Pancreas (tissue), 10 donors: ENCODE results near the gene AKR1A1. TPM values are rescaled to one million over a fixed set of nuclear protein-coding genes. Genes with fewer than 3 reads are reported as not detected.

Source experiments
- ATAC-seq, 4 donors: fragments of 200-7000 bp; cut with Tn5 transposase; one replicate each; pipeline versions ENCODE4 v1.8.0 to v1.9.1; 2020; ENCODE audit warnings: mild to moderate bottlenecking in 4 of 4, moderate library complexity in 4 of 4
- DNase-seq, 6 donors: peaks; one replicate each; pipeline ENCODE4 v3.0.0-alpha.2; 2020
- FAIRE-seq: peaks from 2 replicates; lab custom pipeline; 2012; peaks lifted over from hg19 to GRCh38; lab: Jason Lieb, UNC
- H3K27ac ChIP-seq, 4 donors: fragments of 200-600 bp; sonication (generic); 1 replicate in 3 of 4; 2 replicates in 1 of 4; pipeline versions ENCODE4 v1.5.0 to v1.8.0; 2020
- H3K27me3 ChIP-seq, 4 donors: fragments of 200-600 bp; one replicate each; pipeline ENCODE4 v1.8.0; 2021
- H3K36me3 ChIP-seq, 3 donors: fragments of 200-600 bp; sonication (generic) in 1 of 3; one replicate each; pipeline versions ENCODE4 v1.5.0 to v1.8.0; 2020 to 2021
- H3K4me1 ChIP-seq, 3 donors: fragments of 200-600 bp; one replicate each; pipeline ENCODE4 v1.8.0; 2021
- H3K4me3 ChIP-seq, 4 donors: fragments of 200-600 bp; sonication (generic) in 2 of 4; one replicate each; pipeline versions ENCODE4 v1.5.0 to v1.8.0; 2020 to 2021
- H3K9me3 ChIP-seq, 4 donors: fragments of 200-600 bp; one replicate each; pipeline ENCODE4 v1.8.0; 2021
- WGBS, 2 donors: extraction: QIAGEN DNeasy Blood & Tissue Kit; methylation state at CpG; one replicate each; pipeline ENCODE4 v1.1.7; 2013; 5-methylcytosine and 5-hydroxymethylcytosine counted together
- intact Hi-C, 3 donors: fragments of 100-400 bp; cut with DNase I; formaldehyde crosslinking; loops; one replicate each; pipeline versions ENCODE4 v1.11.1 to v1.14.2; 2022
- polyA plus RNA-seq, 2 donors: library from polyadenylated mRNA; stranded (reverse); fragments of 200-250 nt; gene quantifications; one replicate each; pipeline ENCODE4 v1.2.3, GENCODE V29; 2013
- total RNA-seq, 6 donors: library from RNA; stranded (reverse); fragmentation: NEBNext Ultra II Directional in 4 of 6; extraction: Animal tissue kit (Norgen Biotek cat#: 25700) in 4 of 6; gene quantifications; one replicate each; pipeline versions ENCODE4 v1.2.1 to v1.2.4, GENCODE V29; 2021 to 2023
- TF ChIP-seq, protein P1 (sequence below), 4 donors: fragments of 200-600 bp; sonication (generic) in 3 of 4; IDR thresholded peaks; one replicate each; pipeline versions ENCODE4 v1.5.0 to v1.8.0; 2021; ENCODE audit warnings: antibody characterized with exemption in 4 of 4
- donor health status: healthy with polysubstance abuse.
- donor health status: DM: no; HTN: no; CAD: no; lungs with moderate emphysema.
- donor health status: DM: no; HTN: no; CAD: no.
- donor health status: control.
- donor health status: control.
- donor health status: Bipolar disorder and iron deficiency.
- donor health status: DM: yes; HTN: yes; CAD: no.
- donor health status: DM: no; HTN: no; CAD: no.
- donor health status: DM: no; HTN: no; CAD: no.
- donor health status: DM: yes; HTN: yes; CAD: no.

The AKR1A1 gene
- total and polyA plus RNA-seq, 8 donors = 77.6 to 138 (median 124) TPM

DNA sequence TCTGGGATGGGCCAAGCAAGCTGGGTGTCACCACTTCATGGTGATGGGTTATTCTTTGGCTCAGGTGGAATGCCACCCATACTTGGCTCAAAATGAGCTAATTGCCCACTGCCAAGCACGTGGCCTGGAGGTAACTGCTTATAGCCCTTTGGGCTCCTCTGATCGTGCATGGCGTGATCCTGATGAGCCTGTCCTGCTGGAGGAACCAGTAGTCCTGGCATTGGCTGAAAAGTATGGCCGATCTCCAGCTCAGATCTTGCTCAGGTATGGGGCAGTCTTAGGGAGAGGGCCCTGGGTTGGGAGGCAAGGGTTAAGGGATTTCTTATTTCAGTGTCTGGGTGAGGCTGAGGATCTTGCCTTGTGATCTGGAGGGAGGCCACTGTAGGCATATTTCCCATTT is 17.8 kb downstream of the AKR1A1 start:
- intact Hi-C loops = loop anchor here in 2 of 3 donors (5.0 kb wide), 1 partner anchor 51 kb away; no protein-coding TSS in a partner anchor
- no peaks in the 10 kb centered on the region for H3K27me3 ChIP-seq
- no peak overlapping the region for H3K27ac ChIP-seq
- ATAC-seq (no peak), FAIRE-seq (no peak), DNase-seq (peak in 1 of 6 donors; percentile 9)
- H3K4me3 ChIP-seq = no peak overlapping the region
- no peaks in the 10 kb centered on the region for H3K4me1 ChIP-seq
- TF ChIP-seq, protein P1, sequence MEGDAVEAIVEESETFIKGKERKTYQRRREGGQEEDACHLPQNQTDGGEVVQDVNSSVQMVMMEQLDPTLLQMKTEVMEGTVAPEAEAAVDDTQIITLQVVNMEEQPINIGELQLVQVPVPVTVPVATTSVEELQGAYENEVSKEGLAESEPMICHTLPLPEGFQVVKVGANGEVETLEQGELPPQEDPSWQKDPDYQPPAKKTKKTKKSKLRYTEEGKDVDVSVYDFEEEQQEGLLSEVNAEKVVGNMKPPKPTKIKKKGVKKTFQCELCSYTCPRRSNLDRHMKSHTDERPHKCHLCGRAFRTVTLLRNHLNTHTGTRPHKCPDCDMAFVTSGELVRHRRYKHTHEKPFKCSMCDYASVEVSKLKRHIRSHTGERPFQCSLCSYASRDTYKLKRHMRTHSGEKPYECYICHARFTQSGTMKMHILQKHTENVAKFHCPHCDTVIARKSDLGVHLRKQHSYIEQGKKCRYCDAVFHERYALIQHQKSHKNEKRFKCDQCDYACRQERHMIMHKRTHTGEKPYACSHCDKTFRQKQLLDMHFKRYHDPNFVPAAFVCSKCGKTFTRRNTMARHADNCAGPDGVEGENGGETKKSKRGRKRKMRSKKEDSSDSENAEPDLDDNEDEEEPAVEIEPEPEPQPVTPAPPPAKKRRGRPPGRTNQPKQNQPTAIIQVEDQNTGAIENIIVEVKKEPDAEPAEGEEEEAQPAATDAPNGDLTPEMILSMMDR (IDR thresholded peaks at IDR 0.05) = no peak
- H3K36me3 ChIP-seq = peaks cover 0 to 24% (median 9%) of the 10 kb centered on the region in 3 donors
- H3K9me3 ChIP-seq = no peaks in the 10 kb centered on the region
- WGBS, 2 donors = 78 to 82% methylated on average over 4 of the region's 4 CpGs

GRCh38 chr1:45569571-45569961 is 18.9 kb downstream of the AKR1A1 start:
- no peaks in the 10 kb centered on the region for H3K9me3 ChIP-seq
- TF ChIP-seq, protein P1 (IDR thresholded peaks at IDR 0.05) = no peak
- H3K27me3 ChIP-seq = no peaks in the 10 kb centered on the region
- no peaks in the 10 kb centered on the region for H3K4me1 ChIP-seq
- no peak overlapping the region for H3K27ac ChIP-seq
- WGBS, 2 donors = 56 to 69% methylated on average over 4 of the region's 4 CpGs
- peaks cover 0 to 24% (median 9%) of the 10 kb centered on the region in 3 donors for H3K36me3 ChIP-seq
- no peak overlapping the region for H3K4me3 ChIP-seq
- DNase-seq (no peak), FAIRE-seq (no peak), ATAC-seq (peak in 3 of 4 donors; percentile 3 to 19 (median 9))
- intact Hi-C loops = loop anchor here in 2 of 3 donors (5.0 kb wide), 1 partner anchor 52 kb away; no protein-coding TSS in a partner anchor

DNA sequence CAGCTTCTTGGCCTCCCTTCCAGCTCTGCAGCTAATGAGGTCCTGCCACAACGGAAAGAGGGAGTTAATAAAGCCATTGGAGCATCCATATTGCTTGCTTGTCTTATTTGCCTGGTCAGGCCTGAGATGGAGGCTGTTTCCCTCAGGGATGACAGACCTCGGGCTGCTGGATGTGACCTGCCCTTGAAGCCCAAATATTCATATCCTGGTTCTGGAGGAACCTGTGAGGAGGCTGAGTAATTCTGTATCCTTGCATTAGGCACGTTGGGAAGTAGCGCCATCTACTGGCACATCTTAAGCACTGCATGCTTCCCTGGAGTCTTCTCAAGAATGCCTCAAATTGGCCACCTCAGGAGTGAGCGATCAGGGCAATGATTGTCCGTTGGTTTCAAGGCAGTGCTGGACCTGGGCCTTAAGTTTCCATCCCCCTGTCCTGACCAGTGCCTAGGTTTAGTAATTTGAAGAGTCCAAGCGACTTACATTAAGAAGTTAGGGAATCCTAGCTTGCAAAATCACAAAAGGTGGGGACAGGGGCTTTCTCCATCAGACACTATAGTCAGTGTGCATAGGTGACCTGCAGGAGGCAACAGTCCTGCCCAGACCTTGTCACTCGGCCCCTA is 19.4 kb downstream of the AKR1A1 start:
- intact Hi-C loops = loop anchor here in 2 of 3 donors (5.0 kb wide), 1 partner anchor 53 kb away; no protein-coding TSS in a partner anchor
- H3K9me3 ChIP-seq = no peaks in the 10 kb centered on the region
- no peaks in the 10 kb centered on the region for H3K27me3 ChIP-seq
- no peak overlapping the region for H3K27ac ChIP-seq
- DNase-seq = peak; percentile 39 to 78 (median 71)
- H3K36me3 ChIP-seq = peaks cover 0 to 24% (median 9%) of the 10 kb centered on the region in 3 donors
- H3K4me1 ChIP-seq = no peaks in the 10 kb centered on the region
- no peak for FAIRE-seq
- ATAC-seq = peak; percentile 86 to 99 (median 94)
- TF ChIP-seq, protein P1 (IDR thresholded peaks at IDR 0.05) = peak; percentile 86 to 97 (median 94)
- WGBS, 2 donors = 14 to 23% methylated on average over 8 of the region's 8 CpGs
- H3K4me3 ChIP-seq = no peak overlapping the region

GRCh38 chr1:45570631-45571030 is 20.0 kb downstream of the AKR1A1 start:
- DNase-seq (no peak), FAIRE-seq (no peak), ATAC-seq (no peak)
- Histone ChIP-seq H3K4me3 (no peak overlapping the region), H3K27me3 (no peaks in the 10 kb centered on the region), H3K27ac (no peak overlapping the region), H3K9me3 (no peaks in the 10 kb centered on the region), H3K36me3 (peaks cover 0 to 24% (median 9%) of the 10 kb centered on the region in 3 donors), H3K4me1 (no peaks in the 10 kb centered on the region)
- intact Hi-C loops = no loop called here
- TF ChIP-seq, protein P1 (IDR thresholded peaks at IDR 0.05) = no peak
- WGBS, 2 donors = 69 to 81% methylated on average over 4 of the region's 4 CpGs
